Fibroblast of skin of left quadriceps (primary cell): ENCODE measurements around the gene CLDN19.

ENCODE experiments used
- DNase-seq, 2 experiments: peaks; one replicate each; pipeline ENCODE4 v3.0.0-alpha.2; 2013; ENCODE audit warnings: low read depth in 2 of 2

CLDN19 gene

DNA sequence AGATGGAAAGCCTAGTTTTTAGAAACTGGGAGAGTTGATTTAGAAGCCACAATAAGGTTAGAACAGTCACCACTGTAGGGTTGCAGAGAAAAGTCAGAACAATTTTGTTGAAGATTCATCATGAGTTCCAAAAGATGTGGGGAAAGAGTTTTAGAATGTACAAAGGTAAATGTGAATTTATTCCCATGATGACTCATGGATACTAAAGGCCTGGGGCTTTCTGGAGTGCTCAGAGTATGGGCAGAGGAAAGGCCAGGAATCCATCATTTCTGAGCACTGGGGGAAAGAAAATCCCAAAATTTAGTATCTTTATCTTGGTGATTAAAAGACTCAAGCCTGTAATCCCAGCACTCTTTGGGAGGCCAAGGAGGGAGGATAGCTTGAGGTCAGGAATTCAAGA lies 40.0 kb downstream of the CLDN19 start:
- no peak for DNase-seq

DNA sequence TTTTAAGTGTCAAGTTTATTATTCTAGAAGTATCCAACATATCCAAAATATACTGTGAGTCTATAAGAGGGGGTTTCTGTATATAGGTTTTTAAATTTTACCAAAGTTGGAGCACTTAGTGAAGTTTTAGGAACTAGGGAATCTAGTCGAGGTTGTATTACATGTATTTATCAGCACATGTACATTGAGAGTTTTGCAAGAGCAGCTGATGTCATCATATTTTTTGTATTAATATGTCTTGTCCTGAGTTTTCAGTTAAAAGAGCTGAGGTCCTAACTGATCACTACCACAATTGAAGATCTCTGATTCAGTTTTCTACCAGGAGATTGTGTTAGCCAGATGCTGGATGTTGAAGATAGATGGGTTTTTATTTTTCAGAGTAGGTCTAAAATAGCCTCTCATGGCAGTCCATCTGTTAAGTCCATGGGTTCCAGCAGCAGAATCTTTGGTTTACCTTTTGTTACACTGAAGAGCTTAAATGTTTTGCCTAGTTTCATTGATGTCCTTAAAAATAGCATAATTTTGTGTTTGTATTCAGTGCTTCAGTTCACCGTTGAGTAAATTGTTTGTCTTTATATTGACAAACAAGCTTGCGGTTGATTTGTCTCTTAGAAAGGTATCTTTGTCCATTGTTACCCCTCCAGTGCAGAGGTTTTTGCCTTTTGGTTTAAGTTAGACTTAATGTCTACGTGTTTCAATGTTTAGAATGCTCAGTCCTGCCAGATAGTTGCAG lies 41.8 kb downstream of the CLDN19 start:
- DNase-seq = no peak

GRCh38 chr1:42692911-42693310 lies 47.1 kb downstream of the CLDN19 start:
- DNase-seq = no peak

DNA sequence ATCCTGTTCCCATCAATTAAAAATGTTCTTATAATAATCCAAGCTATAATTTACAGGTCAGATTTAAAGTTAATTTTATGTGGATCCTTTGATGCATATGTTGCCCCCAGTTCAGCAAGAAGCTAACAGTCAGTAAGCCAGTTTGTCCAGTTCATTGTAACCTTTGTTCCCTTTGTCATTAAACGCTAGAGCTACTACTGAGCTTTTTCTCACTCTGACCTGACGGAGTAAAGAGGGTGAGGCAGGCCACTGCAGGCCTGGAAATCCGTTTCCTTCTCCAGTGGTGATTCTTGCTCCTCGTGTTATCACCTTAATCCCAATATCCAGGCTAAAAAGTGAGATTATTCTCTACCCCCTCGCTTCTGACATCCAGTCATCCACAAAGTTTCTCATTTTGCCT lies 47.6 kb downstream of the CLDN19 start:
- DNase-seq = no peak

GRCh38 chr1:42691157-42691498 lies 48.9 kb downstream of the CLDN19 start:
- no peak for DNase-seq

- no peak for DNase-seq
These were observed 49.4 kb downstream of the CLDN19 start for GRCh38 chr1:42690477-42691156.

GRCh38 chr1:42689912-42690311 lies 50.1 kb downstream of the CLDN19 start:
- DNase-seq = no peak

- DNase-seq = no peak
These were observed 53.6 kb downstream of the CLDN19 start for GRCh38 chr1:42686418-42686817.

DNA sequence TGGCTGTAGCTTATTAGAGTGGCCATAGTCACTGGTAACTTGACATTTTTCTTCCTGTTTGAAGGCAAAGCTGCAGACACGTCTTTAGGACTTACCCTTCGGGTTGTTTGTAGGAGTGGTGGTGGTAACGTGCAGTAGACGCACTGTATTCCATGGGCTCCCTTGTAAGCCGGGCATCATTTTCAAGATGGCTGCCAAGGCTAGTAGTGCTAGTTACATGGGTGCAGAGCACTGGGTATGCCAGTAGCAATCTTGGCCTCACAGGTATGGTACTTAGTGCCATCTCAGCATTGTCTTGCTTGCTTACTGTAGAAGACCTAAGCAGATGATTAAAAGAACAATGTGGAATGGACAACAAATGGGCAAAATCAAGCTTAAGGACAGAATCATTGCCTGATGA lies 55.9 kb downstream of the CLDN19 start:
- DNase-seq = no peak
